Nephron progenitor cell (in vitro differentiated cells): Measurements from ENCODE around the gene POLG.

Experiments used
- DNase-seq: peaks from one replicate; pipeline ENCODE4 v3.0.0; 2021
- H3K27ac Mint-ChIP-seq: 2 replicates; pipeline ENCODE4 v1.8.0; 2021; ENCODE audit warnings: mild to moderate bottlenecking, moderate library complexity, mixed read lengths
- H3K27me3 Mint-ChIP-seq: 2 replicates; pipeline ENCODE4 v1.8.0; 2021; ENCODE audit warnings: mild to moderate bottlenecking, low read depth, mixed read lengths; ENCODE audit not compliant: poor library complexity
- H3K36me3 Mint-ChIP-seq: 2 replicates; pipeline ENCODE4 v1.8.0; 2021; ENCODE audit warnings: low read depth, mixed read lengths
- H3K4me1 Mint-ChIP-seq: 2 replicates; pipeline ENCODE4 v1.8.0; 2021; ENCODE audit warnings: mixed read lengths
- H3K4me3 Mint-ChIP-seq: 2 replicates; pipeline ENCODE4 v1.8.0; 2021; ENCODE audit warnings: mild to moderate bottlenecking, moderate library complexity, mixed read lengths
- H3K9me3 Mint-ChIP-seq: 2 replicates; pipeline ENCODE4 v1.8.0; 2021; ENCODE audit warnings: mild to moderate bottlenecking, moderate library complexity, mixed read lengths
- CTCF ChIP-seq: fragments of 200-600 bp; sonication (generic); IDR thresholded peaks from 2 replicates; pipeline ENCODE4 v1.5.0; 2021; ENCODE audit warnings: antibody characterized with exemption

The POLG gene

GRCh38 chr15:89349206-89349558 lies 14.6 kb upstream of the POLG start:
- Mint-ChIP-seq H3K36me3 (no peaks in the 10 kb centered on the region), H3K27me3 (peaks cover 82% of the 10 kb centered on the region), H3K4me1 (no peaks in the 10 kb centered on the region), H3K4me3 (no peak overlapping the region), H3K9me3 (no peaks in the 10 kb centered on the region), H3K27ac (no peak overlapping the region)
- no peak for TF ChIP-seq CTCF
- no peak for DNase-seq

GRCh38 chr15:89346516-89347231 lies 12.1 kb upstream of the POLG start:
- H3K4me3 Mint-ChIP-seq: no peak overlapping the region
- no peaks in the 10 kb centered on the region for H3K36me3 Mint-ChIP-seq
- no peak overlapping the region for H3K27ac Mint-ChIP-seq
- no peaks in the 10 kb centered on the region for H3K4me1 Mint-ChIP-seq
- peaks cover 67% of the 10 kb centered on the region for H3K27me3 Mint-ChIP-seq
- no peak for TF ChIP-seq CTCF
- H3K9me3 Mint-ChIP-seq: no peaks in the 10 kb centered on the region
- DNase-seq: no peak

- Mint-ChIP-seq H3K4me1 (no peaks in the 10 kb centered on the region), H3K27me3 (peaks cover 68% of the 10 kb centered on the region), H3K4me3 (no peak overlapping the region), H3K9me3 (no peaks in the 10 kb centered on the region), H3K36me3 (no peaks in the 10 kb centered on the region), H3K27ac (no peak overlapping the region)
- no peak for DNase-seq
- no peak for TF ChIP-seq CTCF
These were observed 10.6 kb upstream of the POLG start for GRCh38 chr15:89345248-89345647.

GRCh38 chr15:89342840-89343239 lies 8.2 kb upstream of the POLG start:
- no peaks in the 10 kb centered on the region for H3K9me3 Mint-ChIP-seq
- no peak overlapping the region for H3K27ac Mint-ChIP-seq
- no peak for DNase-seq
- H3K4me1 Mint-ChIP-seq: no peaks in the 10 kb centered on the region
- no peaks in the 10 kb centered on the region for H3K36me3 Mint-ChIP-seq
- H3K4me3 Mint-ChIP-seq: no peak overlapping the region
- H3K27me3 Mint-ChIP-seq: peaks cover 65% of the 10 kb centered on the region
- no peak for TF ChIP-seq CTCF

- Mint-ChIP-seq H3K36me3 (no peaks in the 10 kb centered on the region), H3K27me3 (peaks cover 65% of the 10 kb centered on the region), H3K4me3 (no peak overlapping the region), H3K27ac (no peak overlapping the region), H3K4me1 (no peaks in the 10 kb centered on the region), H3K9me3 (no peaks in the 10 kb centered on the region)
- TF ChIP-seq CTCF: no peak
- no peak for DNase-seq
These were observed 6.8 kb upstream of the POLG start for GRCh38 chr15:89341316-89342005.

- Mint-ChIP-seq H3K36me3 (no peaks in the 10 kb centered on the region), H3K27me3 (peaks cover 66% of the 10 kb centered on the region), H3K9me3 (no peaks in the 10 kb centered on the region), H3K4me1 (peaks cover 2% of the 10 kb centered on the region), H3K4me3 (no peak overlapping the region), H3K27ac (no peak overlapping the region)
- no peak for DNase-seq
- TF ChIP-seq CTCF: no peak
These were observed 5.9 kb upstream of the POLG start for GRCh38 chr15:89340573-89340972.
